H9 (cell line): ENCODE results near the gene KIAA2012. TPM values are rescaled to one million over a fixed set of nuclear protein-coding genes. Genes with fewer than 3 reads are reported as not detected.

Experiments used
- DNase-seq: peaks from one replicate; pipeline ENCODE4 v3.0.0-alpha.2; 2017
- H2AFZ ChIP-seq: one replicate; pipeline ENCODE4 v1.6.1; 2013; ENCODE audit warnings: mild to moderate bottlenecking, low read length, control low read depth, moderate library complexity
- H2AK5ac ChIP-seq: 2 replicates; pipeline ENCODE4 v1.6.1; 2013; ENCODE audit warnings: low read length, control low read depth, mixed read lengths; ENCODE audit not compliant: insufficient read length
- H2BK120ac ChIP-seq: one replicate; pipeline ENCODE4 v1.6.1; 2013; ENCODE audit warnings: low read depth, mild to moderate bottlenecking, low read length, control low read depth, inconsistent platforms; ENCODE audit not compliant: poor library complexity, severe bottlenecking
- H2BK12ac ChIP-seq: 2 replicates; pipeline ENCODE4 v1.6.1; 2013; ENCODE audit warnings: low read length, control low read depth, mixed read lengths, low read depth; ENCODE audit not compliant: insufficient read length
- H2BK15ac ChIP-seq: 2 replicates; pipeline ENCODE4 v1.6.1; 2013; ENCODE audit warnings: low read depth, low read length, control low read depth
- H2BK20ac ChIP-seq: one replicate; pipeline ENCODE4 v1.6.1; 2013; ENCODE audit warnings: low read depth, mild to moderate bottlenecking, low read length, control low read depth, inconsistent platforms; ENCODE audit not compliant: poor library complexity, severe bottlenecking
- H2BK5ac ChIP-seq: 2 replicates; pipeline ENCODE4 v1.6.1; 2013; ENCODE audit warnings: low read length, control low read depth, mixed read lengths; ENCODE audit not compliant: insufficient read length
- H3K14ac ChIP-seq: 2 replicates; pipeline ENCODE4 v1.6.1; 2013; ENCODE audit warnings: low read length, control low read depth; ENCODE audit not compliant: insufficient read depth
- H3K18ac ChIP-seq: 2 replicates; pipeline ENCODE4 v1.6.1; 2013; ENCODE audit warnings: low read depth, mild to moderate bottlenecking, mixed read lengths, low read length, control low read depth; ENCODE audit not compliant: insufficient read length
- H3K23ac ChIP-seq: 2 replicates; pipeline ENCODE4 v1.6.1; 2013; ENCODE audit warnings: low read length, control low read depth, mixed read lengths, low read depth; ENCODE audit not compliant: insufficient read length
- H3K23me2 ChIP-seq: 2 replicates; pipeline ENCODE4 v1.6.1; 2013; ENCODE audit warnings: low read depth, mild to moderate bottlenecking, mixed read lengths, low read length, control low read depth; ENCODE audit not compliant: insufficient read length, poor library complexity, severe bottlenecking
- H3K27ac ChIP-seq: 2 replicates; pipeline ENCODE4 v1.5.1; 2013; ENCODE audit warnings: low read length, control low read depth, mixed read lengths, low read depth; ENCODE audit not compliant: insufficient read length
- H3K27me3 ChIP-seq: 2 replicates; pipeline ENCODE4 v1.6.1; 2013; ENCODE audit warnings: low read length, control low read depth, inconsistent platforms; ENCODE audit not compliant: insufficient read depth
- H3K4ac ChIP-seq: 2 replicates; pipeline ENCODE4 v1.6.1; 2013; ENCODE audit warnings: low read depth, mild to moderate bottlenecking, control low read depth, inconsistent platforms, low read length, moderate library complexity
- H3K4me1 ChIP-seq: 2 replicates; pipeline ENCODE4 v1.6.1; 2013; ENCODE audit warnings: low read length, control low read depth, inconsistent platforms; ENCODE audit not compliant: insufficient read depth
- H3K4me2 ChIP-seq: 2 replicates; pipeline ENCODE4 v1.6.1; 2013; ENCODE audit warnings: low read length, control low read depth, mixed read lengths; ENCODE audit not compliant: insufficient read length, insufficient read depth
- H3K56ac ChIP-seq: 2 replicates; pipeline ENCODE4 v1.6.1; 2013; ENCODE audit warnings: low read depth, mild to moderate bottlenecking, mixed read lengths, low read length, control low read depth; ENCODE audit not compliant: insufficient read length
- H3K79me1 ChIP-seq: 2 replicates; pipeline ENCODE4 v1.6.1; 2013; ENCODE audit warnings: low read depth, mild to moderate bottlenecking, moderate library complexity, low read length, control low read depth, inconsistent platforms; ENCODE audit not compliant: insufficient read depth, poor library complexity, severe bottlenecking
- H3K79me2 ChIP-seq: 2 replicates; pipeline ENCODE4 v1.6.1; 2013; ENCODE audit warnings: low read length, control low read depth, inconsistent platforms; ENCODE audit not compliant: insufficient read depth
- H3K9ac ChIP-seq: 2 replicates; pipeline ENCODE4 v1.6.1; 2013; ENCODE audit warnings: low read length, control low read depth, mixed read lengths; ENCODE audit not compliant: insufficient read length; ENCODE audit errors: extremely low read depth
- H3K9me3 ChIP-seq: one replicate; pipeline ENCODE4 v1.6.1; 2013; ENCODE audit warnings: low read depth, low read length, inconsistent platforms; ENCODE audit not compliant: control insufficient read depth
- H3T11ph ChIP-seq: one replicate; pipeline ENCODE4 v1.6.1; 2013; ENCODE audit warnings: mild to moderate bottlenecking, low read length, control low read depth, inconsistent platforms
- H4K20me1 ChIP-seq: one replicate; pipeline ENCODE4 v1.6.1; 2013; ENCODE audit not compliant: control insufficient read depth, insufficient read length, insufficient read depth
- H4K5ac ChIP-seq: 2 replicates; pipeline ENCODE4 v1.6.1; 2013; ENCODE audit warnings: low read depth, mild to moderate bottlenecking, mixed read lengths, low read length, control low read depth; ENCODE audit not compliant: insufficient read length
- H4K8ac ChIP-seq: replicated peaks from 2 replicates; pipeline ENCODE4 v1.6.1; 2013; ENCODE audit warnings: low read length, control low read depth, mixed read lengths, low read depth; ENCODE audit not compliant: insufficient read length
- H4K91ac ChIP-seq: 2 replicates; pipeline ENCODE4 v1.6.1; 2013; ENCODE audit warnings: low read depth, mild to moderate bottlenecking, moderate library complexity, mixed read lengths, low read length, control low read depth; ENCODE audit not compliant: insufficient read length
- H3K27ac Mint-ChIP-seq, 3 experiments: 2 replicates in 2 of 3; 3 replicates in 1 of 3; pipeline ENCODE4 v1.8.0; 2020 to 2021; ENCODE audit warnings: mixed read lengths in 3 of 3, mild to moderate bottlenecking in 1 of 3, moderate library complexity in 1 of 3
- H3K27me3 Mint-ChIP-seq: 2 replicates; pipeline ENCODE4 v1.8.0; 2021; ENCODE audit warnings: low read depth, mild to moderate bottlenecking, moderate library complexity, mixed read lengths
- H3K36me3 Mint-ChIP-seq, 3 experiments: 2 replicates in 2 of 3; 3 replicates in 1 of 3; pipeline ENCODE4 v1.8.0; 2020 to 2021; ENCODE audit warnings: low read depth in 3 of 3, mixed read lengths in 3 of 3; ENCODE audit not compliant: insufficient read depth in 1 of 3
- H3K4me1 Mint-ChIP-seq, 2 experiments: 2 replicates each; pipeline ENCODE4 v1.8.0; 2020; ENCODE audit warnings: mixed read lengths in 2 of 2
- H3K4me3 Mint-ChIP-seq, 2 experiments: 2 replicates in 1 of 2; 3 replicates in 1 of 2; pipeline ENCODE4 v1.8.0; 2020 to 2021; ENCODE audit warnings: mild to moderate bottlenecking in 2 of 2, mixed read lengths in 2 of 2, moderate library complexity in 1 of 2
- H3K9me3 Mint-ChIP-seq, 2 experiments: 2 replicates in 1 of 2; 3 replicates in 1 of 2; pipeline ENCODE4 v1.8.0; 2020; ENCODE audit warnings: mild to moderate bottlenecking in 2 of 2, mixed read lengths in 2 of 2, moderate library complexity in 1 of 2
- CTCF ChIP-seq: fragments of 200-600 bp; sonication (generic); conservative IDR thresholded peaks from 3 replicates; pipeline ENCODE4 v1.8.0; 2021; ENCODE audit warnings: antibody characterized with exemption, mild to moderate bottlenecking
- WGBS: extraction: QIAGEN DNeasy Blood & Tissue Kit; methylation state at CpG from one replicate; pipeline ENCODE4 v1.1.7; 2013; ENCODE audit warnings: missing lambda C conversion rate, low lambda C conversion rate, mixed read lengths; ENCODE audit not compliant: insufficient read length; ENCODE audit errors: extremely low coverage; 5-methylcytosine and 5-hydroxymethylcytosine counted together
- total RNA-seq: library from RNA; stranded (reverse); gene quantifications from 2 replicates; pipeline ENCODE4 v1.2.1, GENCODE V29; 2021

The KIAA2012 gene
- total RNA-seq, 1 experiment from 2014 or later = not detected

DNA sequence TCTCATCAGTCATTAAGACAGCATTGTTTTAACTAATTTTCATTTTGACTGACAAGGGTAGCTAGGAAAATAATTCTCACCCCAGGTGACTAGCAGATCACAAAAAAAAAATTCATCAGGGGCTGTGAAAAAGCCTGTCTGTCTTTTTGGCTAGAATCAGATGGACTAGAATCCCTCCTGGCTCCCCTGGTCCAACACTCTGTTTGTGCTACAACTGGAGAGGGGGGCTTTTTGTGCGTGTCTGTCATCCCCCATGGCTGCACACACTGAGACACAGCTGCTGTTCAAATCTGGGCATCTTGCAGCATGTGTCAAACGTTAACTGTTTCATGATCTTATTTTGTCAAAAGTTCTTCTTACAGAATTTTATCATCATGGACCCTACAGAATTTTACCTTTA, 51.2 kb downstream of the KIAA2012 start:
- no peaks in the 10 kb centered on the region for H3K27me3 ChIP-seq
- no peak overlapping the region for H3K23ac ChIP-seq
- H3T11ph ChIP-seq = no peak overlapping the region
- no peak overlapping the region for H2BK5ac ChIP-seq
- H3K56ac ChIP-seq = no peak overlapping the region
- Mint-ChIP-seq H3K27ac (no peak overlapping the region; a peak in 1 of 7 replicates), H3K4me1 (peaks cover 18 to 26% of the 10 kb centered on the region in 2 experiments), H3K36me3 (peaks cover 4 to 15% (median 6%) of the 10 kb centered on the region in 3 experiments; a peak in 5 of 7 replicates), H3K27me3 (no peaks in the 10 kb centered on the region; the same call in 1 of the 2 replicates), H3K9me3 (peaks cover 13 to 17% of the 10 kb centered on the region in 2 experiments), H3K4me3 (no peak overlapping the region)
- H3K79me1 ChIP-seq = no peaks in the 10 kb centered on the region
- no peak overlapping the region for H2BK120ac ChIP-seq
- H2BK12ac ChIP-seq = no peak overlapping the region
- no peak overlapping the region for H4K5ac ChIP-seq
- no peak overlapping the region for H2AFZ ChIP-seq
- H2AK5ac ChIP-seq = no peak overlapping the region
- H3K27ac ChIP-seq = no peak overlapping the region
- H4K20me1 ChIP-seq = no peaks in the 10 kb centered on the region
- no peak overlapping the region for H2BK15ac ChIP-seq
- no peak overlapping the region for H3K14ac ChIP-seq
- H3K79me2 ChIP-seq = no peaks in the 10 kb centered on the region
- H4K91ac ChIP-seq = no peak overlapping the region
- no CpG with 5 or more reads among the region's 2 CpGs for WGBS
- no peak overlapping the region for H3K4me2 ChIP-seq
- no peak for DNase-seq
- TF ChIP-seq CTCF = no peak
- H3K4me1 ChIP-seq = no peaks in the 10 kb centered on the region
- no peak overlapping the region for H3K9ac ChIP-seq
- peaks cover 2% of the 10 kb centered on the region for H3K23me2 ChIP-seq
- peaks cover 10% of the 10 kb centered on the region for H3K9me3 ChIP-seq
- H3K4ac ChIP-seq = no peak overlapping the region
- no peak overlapping the region for H3K18ac ChIP-seq
- H2BK20ac ChIP-seq = no peak overlapping the region
- no peak overlapping the region for H4K8ac ChIP-seq
